ENCODE data around the gene PRKCB. TPM values are rescaled to one million over a fixed set of nuclear protein-coding genes. Genes with fewer than 3 reads are reported as not detected.
A peak's percentile ranks its signal among the peaks of the same experiment; 100 is the strongest.

The PRKCB gene
- total and polyA plus RNA-seq, 8 donors, result 13.5 to 74.3 (median 57.0) TPM

- intact Hi-C loops (cut with DNase I), result no loop called here
- Histone ChIP-seq H3K27me3 (no peaks in the 10 kb centered on the region), H3K36me3 (no peaks in the 10 kb centered on the region), H3K27ac (no peak overlapping the region), H3K4me3 (no peak overlapping the region), H3K4me1 (no peaks in the 10 kb centered on the region), H3K9me3 (no peaks in the 10 kb centered on the region)
- ATAC-seq (no peak), DNase-seq (no peak)
- TF ChIP-seq CTCF (IDR thresholded peaks at IDR 0.05), result no peak
These were observed 237.5 kb downstream of the PRKCB start for GRCh38 chr16:24073321-24073720.

- Histone ChIP-seq H3K4me1 (no peaks in the 10 kb centered on the region), H3K27ac (no peak overlapping the region), H3K9me3 (no peaks in the 10 kb centered on the region), H3K36me3 (no peaks in the 10 kb centered on the region), H3K4me3 (no peak overlapping the region), H3K27me3 (no peaks in the 10 kb centered on the region)
- intact Hi-C loops (cut with DNase I), result no loop called here
- TF ChIP-seq CTCF (IDR thresholded peaks at IDR 0.05), result no peak
- DNase-seq (no peak), ATAC-seq (no peak)
These were observed 238.8 kb downstream of the PRKCB start for GRCh38 chr16:24074574-24074973.

- no peak for TF ChIP-seq CTCF (IDR thresholded peaks at IDR 0.05)
- Histone ChIP-seq H3K27me3 (no peaks in the 10 kb centered on the region), H3K27ac (no peak overlapping the region), H3K4me3 (no peak overlapping the region), H3K4me1 (no peaks in the 10 kb centered on the region), H3K9me3 (no peaks in the 10 kb centered on the region), H3K36me3 (no peaks in the 10 kb centered on the region)
- intact Hi-C loops (cut with DNase I), result no loop called here
- DNase-seq, result no peak
- no peak for ATAC-seq
These were observed 239.5 kb downstream of the PRKCB start for GRCh38 chr16:24075302-24075701.

GRCh38 chr16:24075931-24076716, 240.3 kb downstream of the PRKCB start:
- intact Hi-C loops (cut with DNase I), result no loop called here
- H3K27me3 ChIP-seq, result no peaks in the 10 kb centered on the region
- no peak for TF ChIP-seq CTCF (IDR thresholded peaks at IDR 0.05)
- no peaks in the 10 kb centered on the region for H3K36me3 ChIP-seq
- no peak overlapping the region for H3K27ac ChIP-seq
- DNase-seq, result no peak
- no peaks in the 10 kb centered on the region for H3K4me1 ChIP-seq
- no peak overlapping the region for H3K4me3 ChIP-seq
- no peaks in the 10 kb centered on the region for H3K9me3 ChIP-seq
- peak; percentile 94 for ATAC-seq

GRCh38 chr16:24077292-24077691, 241.5 kb downstream of the PRKCB start:
- DNase-seq, result no peak
- intact Hi-C loops (cut with DNase I), result no loop called here

More at GRCh38 chr16:24077292-24077691, 241.5 kb downstream of the PRKCB start:
- H3K4me1 ChIP-seq, result no peaks in the 10 kb centered on the region
- no peak for TF ChIP-seq CTCF (IDR thresholded peaks at IDR 0.05)
- H3K9me3 ChIP-seq, result no peaks in the 10 kb centered on the region
- no peak overlapping the region for H3K4me3 ChIP-seq
- H3K36me3 ChIP-seq, result no peaks in the 10 kb centered on the region
- no peak overlapping the region for H3K27ac ChIP-seq
- H3K27me3 ChIP-seq, result no peaks in the 10 kb centered on the region
- no peak for ATAC-seq
